GM23338 (cell line): Measurements from ENCODE around the gene HEATR9. TPM values are rescaled to one million over a fixed set of nuclear protein-coding genes. Genes with fewer than 3 reads are reported as not detected.

Experiments
- ATAC-seq: fragments of 200-7000 bp; cut with Tn5 transposase; 3 replicates; pipeline ENCODE4 v1.9.1; 2020
- DNase-seq: peaks from one replicate; pipeline ENCODE4 v3.0.0-alpha.2; 2015; ENCODE audit warnings: low spot score
- H2AFZ ChIP-seq: fragments of 200-600 bp; sonication (generic); 2 replicates; pipeline ENCODE4 v1.8.0; 2016; ENCODE audit warnings: antibody characterized with exemption, mild to moderate bottlenecking, moderate library complexity
- H3F3A ChIP-seq: fragments of 200-600 bp; sonication (generic); replicated peaks from 2 replicates; pipeline ENCODE4 v1.8.0; 2017; ENCODE audit warnings: antibody characterized with exemption, mixed run types, low read depth
- H3K27ac ChIP-seq: fragments of 200-600 bp; sonication (generic); 2 replicates; pipeline ENCODE4 v1.6.1; 2016; ENCODE audit warnings: low read depth
- H3K27me3 ChIP-seq: fragments of 200-600 bp; sonication (generic); 2 replicates; pipeline ENCODE4 v1.8.0; 2016; ENCODE audit warnings: mild to moderate bottlenecking, mixed run types, moderate library complexity; ENCODE audit not compliant: insufficient read depth
- H3K36me3 ChIP-seq: fragments of 200-600 bp; sonication (generic); 2 replicates; pipeline ENCODE4 v1.8.0; 2016; ENCODE audit warnings: mild to moderate bottlenecking; ENCODE audit not compliant: insufficient read depth
- H3K4me1 ChIP-seq: fragments of 200-600 bp; sonication (generic); 2 replicates; pipeline ENCODE4 v1.8.0; 2016; ENCODE audit warnings: mild to moderate bottlenecking, moderate library complexity; ENCODE audit not compliant: insufficient read depth
- H3K4me2 ChIP-seq: fragments of 200-600 bp; sonication (generic); 2 replicates; pipeline ENCODE4 v1.7.1; 2017; ENCODE audit warnings: mixed run types
- H3K4me3 ChIP-seq: fragments of 200-600 bp; sonication (generic); 2 replicates; pipeline ENCODE4 v1.6.1; 2016; ENCODE audit warnings: mixed run types
- H3K79me2 ChIP-seq: fragments of 200-600 bp; sonication (generic); replicated peaks from 2 replicates; pipeline ENCODE4 v1.8.0; 2017; ENCODE audit warnings: mild to moderate bottlenecking; ENCODE audit not compliant: insufficient read depth
- H3K9me2 ChIP-seq: fragments of 200-600 bp; sonication (generic); 2 replicates; pipeline ENCODE4 v1.8.0; 2017; ENCODE audit not compliant: insufficient read depth
- H4K20me1 ChIP-seq: fragments of 200-600 bp; sonication (generic); replicated peaks from 2 replicates; pipeline ENCODE4 v1.8.0; 2017; ENCODE audit warnings: mild to moderate bottlenecking; ENCODE audit not compliant: insufficient read depth
- H3K27ac Mint-ChIP-seq: 2 replicates; pipeline ENCODE4 v1.8.0; 2020; ENCODE audit warnings: inconsistent platforms, mild to moderate bottlenecking, moderate library complexity, mixed read lengths
- H3K27me3 Mint-ChIP-seq: 3 replicates; pipeline ENCODE4 v1.8.0; 2022; ENCODE audit warnings: low read depth, mild to moderate bottlenecking, moderate library complexity, mixed read lengths, inconsistent platforms; ENCODE audit not compliant: insufficient read depth, poor library complexity
- H3K36me3 Mint-ChIP-seq: 3 replicates; pipeline ENCODE4 v1.8.0; 2021; ENCODE audit warnings: low read depth, mild to moderate bottlenecking, inconsistent platforms, moderate library complexity, mixed read lengths
- H3K4me1 Mint-ChIP-seq: 3 replicates; pipeline ENCODE4 v1.8.0; 2020; ENCODE audit warnings: mild to moderate bottlenecking, inconsistent platforms, mixed read lengths
- H3K4me3 Mint-ChIP-seq: 3 replicates; pipeline ENCODE4 v1.8.0; 2021; ENCODE audit warnings: moderate library complexity, mild to moderate bottlenecking, inconsistent platforms, mixed read lengths
- H3K9me3 Mint-ChIP-seq: 3 replicates; pipeline ENCODE4 v1.8.0; 2020; ENCODE audit warnings: moderate library complexity, mild to moderate bottlenecking, inconsistent platforms, mixed read lengths
- CTCF ChIP-seq, 2 experiments: fragments of 200-600 bp in 1 of 2; sonication (generic) in 1 of 2; conservative IDR thresholded peaks; 2 replicates each; pipeline versions ENCODE4 v1.5.1 to v1.6.1; 2016 to 2017; ENCODE audit warnings: antibody characterized with exemption in 2 of 2, low read depth in 2 of 2, mild to moderate bottlenecking in 2 of 2, moderate library complexity in 1 of 2
- ETS1 ChIP-seq: IDR thresholded peaks from 2 replicates; pipeline ENCODE4 v1.6.1; 2016; ENCODE audit warnings: antibody characterized with exemption
- EZH2 ChIP-seq: fragments of 200-600 bp; sonication (generic); IDR thresholded peaks from one replicate; pipeline ENCODE4 v1.8.0; 2017; ENCODE audit warnings: antibody characterized with exemption, mild to moderate bottlenecking, low read depth; ENCODE audit not compliant: unreplicated experiment
- EZH2phosphoT487 ChIP-seq: fragments of 200-600 bp; sonication (generic); IDR thresholded peaks from one replicate; pipeline ENCODE4 v1.8.1; 2018; ENCODE audit warnings: antibody characterized with exemption; ENCODE audit not compliant: unreplicated experiment
- JUNB ChIP-seq: IDR thresholded peaks from one replicate; pipeline ENCODE4 v1.6.1; 2016; ENCODE audit warnings: antibody characterized with exemption; ENCODE audit not compliant: unreplicated experiment
- NANOG ChIP-seq: IDR thresholded peaks from 2 replicates; pipeline ENCODE4 v1.6.1; 2016; ENCODE audit warnings: antibody characterized with exemption, borderline replicate concordance
- POLR2AphosphoS5 ChIP-seq: IDR thresholded peaks from 2 replicates; pipeline ENCODE4 v1.6.1; 2016; ENCODE audit warnings: antibody characterized with exemption, low read depth
- REST ChIP-seq: IDR thresholded peaks from one replicate; pipeline ENCODE4 v1.6.1; 2018; ENCODE audit warnings: antibody characterized with exemption; ENCODE audit not compliant: unreplicated experiment
- STAT1 ChIP-seq: IDR thresholded peaks from one replicate; pipeline ENCODE4 v1.6.1; 2016; ENCODE audit warnings: antibody characterized with exemption; ENCODE audit not compliant: unreplicated experiment
- ZNF331 ChIP-seq: fragments of 250-450 bp; sonication (Bioruptor Pico); IDR thresholded peaks from 2 replicates; pipeline ENCODE4 v1.5.0; 2020; ENCODE audit warnings: low read depth, mild to moderate bottlenecking, moderate library complexity
- polyA plus RNA-seq: library from polyadenylated mRNA; unstranded; fragments of >200 nt; fragmentation: Nextera tagmentation; extraction: Ambion mirVana; gene quantifications from 2 replicates; pipeline ENCODE4 v1.2.1, GENCODE V29; 2016
- total RNA-seq: library from RNA; depleted of rRNA; stranded (reverse); fragments of >200 nt; shearing (Covaris generic); gene quantifications from 2 replicates; pipeline ENCODE4 v1.2.3, GENCODE V29; 2014

HEATR9 gene
- total and polyA plus RNA-seq, 2 experiments from 2014 or later, result not detected

- no peak for DNase-seq
- H3K9me2 ChIP-seq, result peaks cover 6% of the 10 kb centered on the region; the same call in 1 of the 2 replicates
- TF ChIP-seq JUNB, result no peak
- TF ChIP-seq STAT1, result no peak
- no peak for TF ChIP-seq NANOG
- H3K36me3 ChIP-seq, result no peaks in the 10 kb centered on the region
- H2AFZ ChIP-seq, result no peak overlapping the region
- H3K4me3 ChIP-seq, result no peak overlapping the region
- H3K4me1 ChIP-seq, result no peaks in the 10 kb centered on the region
- no peaks in the 10 kb centered on the region for H3K4me1 Mint-ChIP-seq
- H3K36me3 Mint-ChIP-seq, result peaks cover 44% of the 10 kb centered on the region
- no peak for ATAC-seq
- no peak overlapping the region for H3K27ac Mint-ChIP-seq
- H3K27ac ChIP-seq, result no peak overlapping the region
- H3K79me2 ChIP-seq, result no peaks in the 10 kb centered on the region
- no peak overlapping the region for H3K4me2 ChIP-seq
- H3K4me3 Mint-ChIP-seq, result no peak overlapping the region
- H3F3A ChIP-seq, result no peaks in the 10 kb centered on the region
- peaks cover 3% of the 10 kb centered on the region for H3K27me3 Mint-ChIP-seq
- H3K9me3 Mint-ChIP-seq, result peaks cover 68% of the 10 kb centered on the region
- H4K20me1 ChIP-seq, result no peaks in the 10 kb centered on the region
- H3K27me3 ChIP-seq, result no peaks in the 10 kb centered on the region
Measured at GRCh38 chr17:35914354-35914753, 45.7 kb upstream of the HEATR9 start.

GRCh38 chr17:35913609-35914008 is 44.9 kb upstream of the HEATR9 start:
- H3K4me1 ChIP-seq, result no peaks in the 10 kb centered on the region
- no peak for TF ChIP-seq ETS1
- no peak overlapping the region for H3K27ac Mint-ChIP-seq
- no peak overlapping the region for H2AFZ ChIP-seq
- H3K27ac ChIP-seq, result no peak overlapping the region
- H3K79me2 ChIP-seq, result no peaks in the 10 kb centered on the region
- no peak for DNase-seq
- no peak for ATAC-seq
- H3K27me3 Mint-ChIP-seq, result peaks cover 3% of the 10 kb centered on the region
- no peak overlapping the region for H3K4me3 Mint-ChIP-seq
- H3K4me2 ChIP-seq, result no peak overlapping the region
- no peaks in the 10 kb centered on the region for H3F3A ChIP-seq
- H3K4me3 ChIP-seq, result no peak overlapping the region
- H3K36me3 ChIP-seq, result no peaks in the 10 kb centered on the region
- peaks cover 73% of the 10 kb centered on the region for H3K9me3 Mint-ChIP-seq
- H3K27me3 ChIP-seq, result no peaks in the 10 kb centered on the region
- H3K9me2 ChIP-seq, result peaks cover 6% of the 10 kb centered on the region; the same call in 1 of the 2 replicates
- peaks cover 42% of the 10 kb centered on the region for H3K36me3 Mint-ChIP-seq
- H4K20me1 ChIP-seq, result no peaks in the 10 kb centered on the region
- H3K4me1 Mint-ChIP-seq, result no peaks in the 10 kb centered on the region

GRCh38 chr17:35912942-35913341 is 44.3 kb upstream of the HEATR9 start:
- Histone ChIP-seq H2AFZ (no peak overlapping the region), H3K27me3 (no peaks in the 10 kb centered on the region), H3K4me2 (no peak overlapping the region), H3K4me1 (no peaks in the 10 kb centered on the region), H4K20me1 (no peaks in the 10 kb centered on the region), H3K79me2 (no peaks in the 10 kb centered on the region), H3K9me2 (peaks cover 6% of the 10 kb centered on the region; the same call in 1 of the 2 replicates), H3K27ac (no peak overlapping the region), H3K4me3 (no peak overlapping the region), H3F3A (no peaks in the 10 kb centered on the region), H3K36me3 (no peaks in the 10 kb centered on the region)
- DNase-seq (no peak), ATAC-seq (no peak)
- H3K4me3 Mint-ChIP-seq, result no peak overlapping the region
- peaks cover 74% of the 10 kb centered on the region for H3K9me3 Mint-ChIP-seq
- peaks cover 36% of the 10 kb centered on the region for H3K36me3 Mint-ChIP-seq
- H3K27ac Mint-ChIP-seq, result no peak overlapping the region
- peaks cover 3% of the 10 kb centered on the region for H3K27me3 Mint-ChIP-seq
- H3K4me1 Mint-ChIP-seq, result no peaks in the 10 kb centered on the region
- TF ChIP-seq ZNF331 (CRISPR knock-in tag) (no peak), EZH2 (no peak), STAT1 (no peak), ETS1 (no peak), JUNB (no peak), EZH2phosphoT487 (no peak), CTCF (conservative IDR thresholded peaks at IDR 0.05; ENCODE audit: low read depth in 2 of 2) (no peak), REST (no peak), POLR2AphosphoS5 (no peak), NANOG (no peak)
